Gastrocnemius medialis (tissue), 4 donors: ENCODE data around the gene CHD6.

Experiments used
- POLR2A ChIP-seq, 2 donors: fragments of 450-650 bp; IDR thresholded peaks; one replicate each; pipeline ENCODE4 v1.6.1; 2017; ENCODE audit warnings: antibody characterized with exemption in 2 of 2, mild to moderate bottlenecking in 2 of 2, moderate library complexity in 2 of 2
- TF ChIP-seq, protein P1 (sequence below), 5 experiments: fragments of 450-650 bp in 3 of 5; fragments of 200-600 bp in 2 of 5; sonication (generic) in 2 of 5; IDR thresholded peaks in 4 of 5; conservative IDR thresholded peaks in 1 of 5; 1 replicate in 4 of 5; 2 replicates in 1 of 5; pipeline ENCODE4 v1.5.1; 2016 to 2019; ENCODE audit warnings: antibody characterized with exemption in 5 of 5, mild to moderate bottlenecking in 3 of 5, moderate library complexity in 3 of 5

GRCh38 chr20:41580350-41580749 lies 37.8 kb downstream of the CHD6 start:
- TF ChIP-seq, protein P1, sequence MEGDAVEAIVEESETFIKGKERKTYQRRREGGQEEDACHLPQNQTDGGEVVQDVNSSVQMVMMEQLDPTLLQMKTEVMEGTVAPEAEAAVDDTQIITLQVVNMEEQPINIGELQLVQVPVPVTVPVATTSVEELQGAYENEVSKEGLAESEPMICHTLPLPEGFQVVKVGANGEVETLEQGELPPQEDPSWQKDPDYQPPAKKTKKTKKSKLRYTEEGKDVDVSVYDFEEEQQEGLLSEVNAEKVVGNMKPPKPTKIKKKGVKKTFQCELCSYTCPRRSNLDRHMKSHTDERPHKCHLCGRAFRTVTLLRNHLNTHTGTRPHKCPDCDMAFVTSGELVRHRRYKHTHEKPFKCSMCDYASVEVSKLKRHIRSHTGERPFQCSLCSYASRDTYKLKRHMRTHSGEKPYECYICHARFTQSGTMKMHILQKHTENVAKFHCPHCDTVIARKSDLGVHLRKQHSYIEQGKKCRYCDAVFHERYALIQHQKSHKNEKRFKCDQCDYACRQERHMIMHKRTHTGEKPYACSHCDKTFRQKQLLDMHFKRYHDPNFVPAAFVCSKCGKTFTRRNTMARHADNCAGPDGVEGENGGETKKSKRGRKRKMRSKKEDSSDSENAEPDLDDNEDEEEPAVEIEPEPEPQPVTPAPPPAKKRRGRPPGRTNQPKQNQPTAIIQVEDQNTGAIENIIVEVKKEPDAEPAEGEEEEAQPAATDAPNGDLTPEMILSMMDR (IDR thresholded peaks at IDR 0.05 in 4 of 5, conservative IDR thresholded peaks at IDR 0.05 in 1 of 5), result no peak
- no peak for TF ChIP-seq POLR2A (IDR thresholded peaks at IDR 0.05)
